ENCODE data around the gene COL24A1.

- TF ChIP-seq, protein P1, sequence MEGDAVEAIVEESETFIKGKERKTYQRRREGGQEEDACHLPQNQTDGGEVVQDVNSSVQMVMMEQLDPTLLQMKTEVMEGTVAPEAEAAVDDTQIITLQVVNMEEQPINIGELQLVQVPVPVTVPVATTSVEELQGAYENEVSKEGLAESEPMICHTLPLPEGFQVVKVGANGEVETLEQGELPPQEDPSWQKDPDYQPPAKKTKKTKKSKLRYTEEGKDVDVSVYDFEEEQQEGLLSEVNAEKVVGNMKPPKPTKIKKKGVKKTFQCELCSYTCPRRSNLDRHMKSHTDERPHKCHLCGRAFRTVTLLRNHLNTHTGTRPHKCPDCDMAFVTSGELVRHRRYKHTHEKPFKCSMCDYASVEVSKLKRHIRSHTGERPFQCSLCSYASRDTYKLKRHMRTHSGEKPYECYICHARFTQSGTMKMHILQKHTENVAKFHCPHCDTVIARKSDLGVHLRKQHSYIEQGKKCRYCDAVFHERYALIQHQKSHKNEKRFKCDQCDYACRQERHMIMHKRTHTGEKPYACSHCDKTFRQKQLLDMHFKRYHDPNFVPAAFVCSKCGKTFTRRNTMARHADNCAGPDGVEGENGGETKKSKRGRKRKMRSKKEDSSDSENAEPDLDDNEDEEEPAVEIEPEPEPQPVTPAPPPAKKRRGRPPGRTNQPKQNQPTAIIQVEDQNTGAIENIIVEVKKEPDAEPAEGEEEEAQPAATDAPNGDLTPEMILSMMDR (IDR thresholded peaks at IDR 0.05 in 8 of 11, conservative IDR thresholded peaks at IDR 0.05 in 3 of 11) = no peak
- TF ChIP-seq POLR2A (IDR thresholded peaks at IDR 0.05) (no peak), POLR2AphosphoS5 (IDR thresholded peaks at IDR 0.05) (no peak)
Observed at GRCh38 chr1:85734931-85735330, 421.6 kb downstream of the COL24A1 start.
